HG03280 (cell line): Measurements from ENCODE around the gene SLC17A4.

Experiments
- ATAC-seq: cut with Tn5 transposase; IDR thresholded peaks from one replicate; pipeline ENCODE4 v1.9.1; 2021; ENCODE audit warnings: mild to moderate bottlenecking, moderate library complexity; ENCODE audit not compliant: unreplicated experiment

SLC17A4 gene, protein sequence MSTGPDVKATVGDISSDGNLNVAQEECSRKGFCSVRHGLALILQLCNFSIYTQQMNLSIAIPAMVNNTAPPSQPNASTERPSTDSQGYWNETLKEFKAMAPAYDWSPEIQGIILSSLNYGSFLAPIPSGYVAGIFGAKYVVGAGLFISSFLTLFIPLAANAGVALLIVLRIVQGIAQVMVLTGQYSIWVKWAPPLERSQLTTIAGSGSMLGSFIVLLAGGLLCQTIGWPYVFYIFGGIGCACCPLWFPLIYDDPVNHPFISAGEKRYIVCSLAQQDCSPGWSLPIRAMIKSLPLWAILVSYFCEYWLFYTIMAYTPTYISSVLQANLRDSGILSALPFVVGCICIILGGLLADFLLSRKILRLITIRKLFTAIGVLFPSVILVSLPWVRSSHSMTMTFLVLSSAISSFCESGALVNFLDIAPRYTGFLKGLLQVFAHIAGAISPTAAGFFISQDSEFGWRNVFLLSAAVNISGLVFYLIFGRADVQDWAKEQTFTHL

GRCh38 chr6:25754535-25754934, at the start of gene SLC17A4:
TSS of gene SLC17A4 (plus strand) at chr6:25754742. CDS start at chr6:25761963, 7,221 bp downstream.
- no peak for ATAC-seq

- ATAC-seq = no peak
Measured at GRCh38 chr6:25706314-25707014, 48.1 kb upstream of the SLC17A4 start.

DNA sequence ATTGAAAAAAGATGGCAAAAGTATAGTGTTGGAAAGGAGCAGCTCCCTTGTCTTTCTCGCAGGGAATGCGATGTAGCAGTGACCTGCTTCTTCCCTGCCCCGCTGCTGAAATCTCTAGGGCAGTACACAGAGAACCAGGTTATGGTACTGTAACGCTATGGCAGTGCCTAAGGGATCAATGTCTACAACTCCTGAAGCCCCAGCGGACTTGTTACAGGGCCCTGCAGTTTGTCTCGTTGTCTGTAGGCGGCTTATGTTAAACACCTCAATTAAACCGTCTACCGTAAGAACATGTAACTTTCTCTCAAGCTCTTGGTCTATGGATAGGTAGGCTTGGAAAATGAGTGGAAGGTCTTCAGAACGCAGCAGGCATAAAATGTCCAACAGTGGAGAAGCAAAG, 44.8 kb upstream of the SLC17A4 start:
- ATAC-seq = no peak

- no peak for ATAC-seq
Measured at GRCh38 chr6:25710287-25710686, 44.3 kb upstream of the SLC17A4 start.

GRCh38 chr6:25713824-25714223, 40.7 kb upstream of the SLC17A4 start:
- no peak for ATAC-seq

GRCh38 chr6:25714765-25715164, 39.8 kb upstream of the SLC17A4 start:
- ATAC-seq = no peak

DNA sequence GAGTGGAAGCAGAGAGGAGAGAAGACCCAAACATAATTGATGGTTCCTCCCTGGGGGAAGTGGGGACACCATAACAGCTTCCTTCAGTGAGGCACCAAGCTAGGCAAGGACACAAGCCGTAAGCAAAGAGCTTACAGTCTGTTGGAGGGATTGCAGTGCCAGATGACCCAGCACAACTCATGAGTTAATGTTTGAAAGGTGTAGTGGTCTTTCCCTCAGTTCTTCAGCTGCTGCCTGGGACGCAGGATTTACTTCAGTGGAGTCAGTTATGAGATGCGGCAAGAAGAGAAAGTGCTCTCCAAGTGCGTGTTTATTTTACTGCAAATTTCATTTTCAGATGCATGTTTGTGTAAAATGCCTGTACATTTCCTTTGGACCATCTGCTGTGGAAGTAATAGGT, 38.7 kb upstream of the SLC17A4 start:
- ATAC-seq = no peak

DNA sequence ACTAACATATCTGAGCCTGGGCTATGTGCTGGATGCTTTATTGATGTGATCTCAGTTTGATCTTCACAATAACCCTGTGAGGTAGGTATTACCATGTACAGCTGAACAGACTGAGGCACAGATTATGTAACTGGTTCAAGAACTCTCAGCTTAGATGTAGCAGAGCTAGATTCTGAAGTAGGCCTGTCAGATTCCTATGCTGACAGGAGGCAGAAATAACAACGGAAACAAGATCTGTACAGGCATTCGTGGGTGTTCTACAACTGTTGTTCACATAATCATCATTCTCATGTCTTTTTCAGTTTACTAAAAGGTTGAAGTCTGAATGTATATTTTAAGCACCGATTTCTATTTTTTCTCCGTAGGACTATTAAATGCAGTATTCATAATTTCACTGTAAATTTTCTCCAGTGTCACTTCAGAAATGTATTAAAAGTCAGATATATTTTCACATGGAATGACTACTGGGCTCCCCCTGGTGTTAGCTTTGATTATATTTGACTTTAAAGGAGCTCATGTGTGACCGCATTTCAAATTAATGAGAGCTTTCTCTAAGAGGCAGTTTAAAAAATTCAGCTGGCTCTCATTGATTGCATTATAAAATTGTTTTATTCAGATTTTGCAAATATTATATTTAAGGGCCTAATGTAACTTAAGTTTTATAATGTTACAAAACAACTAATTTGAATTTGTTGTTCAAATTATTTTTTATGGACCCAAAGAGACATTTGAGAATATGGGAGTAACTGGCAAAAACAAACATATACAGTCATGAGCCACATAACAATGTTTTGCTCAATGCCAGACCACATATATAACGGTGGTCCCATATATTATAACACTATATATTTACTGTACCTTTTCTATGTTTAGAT, 36.4 kb upstream of the SLC17A4 start:
- ATAC-seq = no peak

- ATAC-seq = no peak
Measured at GRCh38 chr6:25726122-25726911, 28.2 kb upstream of the SLC17A4 start.

GRCh38 chr6:25727028-25727427, 27.5 kb upstream of the SLC17A4 start:
- no peak for ATAC-seq

DNA sequence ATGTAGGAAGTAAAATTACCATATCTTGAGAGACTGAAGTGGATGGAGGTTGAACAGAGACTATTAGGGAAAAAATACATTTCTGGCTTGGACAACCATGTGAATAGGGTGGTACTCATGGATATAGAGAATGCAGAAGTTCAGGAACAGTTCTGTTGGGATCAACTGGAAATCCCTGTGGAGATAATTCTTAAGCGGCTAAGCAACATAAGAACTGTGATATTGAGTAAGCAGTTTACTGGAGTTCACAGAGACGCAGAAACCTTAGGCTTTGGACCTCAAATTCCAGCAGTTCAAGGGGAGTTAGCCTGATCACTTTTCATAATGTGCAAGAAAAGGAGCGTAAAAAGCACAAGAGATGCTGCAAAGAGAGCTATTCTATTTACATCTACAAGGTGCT, 23.6 kb upstream of the SLC17A4 start:
- no peak for ATAC-seq

- no peak for ATAC-seq
Measured at GRCh38 chr6:25731721-25732120, 22.8 kb upstream of the SLC17A4 start.

GRCh38 chr6:25732468-25733198, 21.9 kb upstream of the SLC17A4 start:
- ATAC-seq = no peak

- ATAC-seq = no peak
Measured at GRCh38 chr6:25735261-25735660, 19.3 kb upstream of the SLC17A4 start.

- no peak for ATAC-seq
Measured at GRCh38 chr6:25743868-25744267, 10.7 kb upstream of the SLC17A4 start.

DNA sequence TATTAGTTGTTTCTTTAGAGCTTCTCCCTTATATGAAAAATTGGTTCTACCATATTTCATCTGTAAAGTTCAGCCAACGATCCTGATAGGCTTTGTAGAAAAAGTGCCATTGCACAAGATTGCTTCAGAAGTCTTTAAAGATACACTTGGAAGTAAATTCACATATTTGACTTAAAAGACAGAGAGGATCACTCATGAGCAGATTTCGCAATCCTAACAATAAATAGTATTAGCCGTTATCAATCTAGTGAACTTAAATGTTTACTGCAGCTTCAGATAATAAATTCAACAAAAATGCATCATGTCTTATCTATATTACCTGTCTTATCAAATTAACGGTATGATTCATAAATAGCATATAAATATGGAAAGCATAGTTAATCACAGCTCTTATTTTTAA, 8.7 kb upstream of the SLC17A4 start:
- no peak for ATAC-seq

- no peak for ATAC-seq
Measured at GRCh38 chr6:25746968-25747367, 7.6 kb upstream of the SLC17A4 start.

GRCh38 chr6:25747477-25747876, 7.1 kb upstream of the SLC17A4 start:
- no peak for ATAC-seq

DNA sequence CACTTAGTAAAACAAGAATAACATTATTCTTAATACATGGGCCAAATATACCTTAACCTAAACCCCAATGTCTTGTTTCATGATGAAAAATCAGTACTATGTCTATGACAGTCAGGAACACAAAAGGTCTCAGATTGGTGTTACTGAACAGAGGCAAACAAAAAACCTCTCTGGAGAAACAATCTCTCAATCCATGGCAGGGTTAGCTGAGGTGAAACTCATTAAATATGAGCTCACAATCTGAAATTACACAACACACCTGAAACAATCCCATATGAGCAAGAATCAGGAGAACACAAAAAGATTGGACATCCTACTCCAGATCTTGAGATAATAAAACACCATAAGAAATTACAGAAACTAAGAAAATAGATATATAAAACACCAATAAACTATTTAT, 6.5 kb upstream of the SLC17A4 start:
- no peak for ATAC-seq
